Liver (tissue), 9 donors: ENCODE measurements around the gene CDC42BPB. TPM values are rescaled to one million over a fixed set of nuclear protein-coding genes. Genes with fewer than 3 reads are reported as not detected.

Experiments used
- DNase-seq: peaks from one replicate; pipeline ENCODE4 v3.0.0-alpha.2; 2017; ENCODE audit warnings: low spot score
- H3K27ac ChIP-seq, 2 donors: one replicate each; pipeline ENCODE4 v1.7.0; 2013; ENCODE audit warnings: inconsistent platforms in 2 of 2, low read length in 2 of 2, control low read depth in 1 of 2, low read depth in 1 of 2, mild to moderate bottlenecking in 1 of 2
- H3K27me3 ChIP-seq, 4 donors: one replicate each; pipeline versions ENCODE4 v1.6.1 to v1.7.0; 2013; ENCODE audit warnings: low read length in 3 of 4, inconsistent platforms in 1 of 4, mild to moderate bottlenecking in 1 of 4, moderate library complexity in 1 of 4; ENCODE audit not compliant: control insufficient read depth in 4 of 4, insufficient read depth in 4 of 4
- H3K36me3 ChIP-seq, 4 donors: one replicate each; pipeline versions ENCODE4 v1.6.1 to v1.7.0; 2013; ENCODE audit warnings: low read length in 3 of 4, mild to moderate bottlenecking in 3 of 4, low read depth in 1 of 4, moderate library complexity in 1 of 4; ENCODE audit not compliant: control insufficient read depth in 4 of 4, insufficient read depth in 3 of 4
- H3K4me1 ChIP-seq, 4 donors: one replicate each; pipeline versions ENCODE4 v1.6.1 to v1.7.0; 2013; ENCODE audit warnings: low read length in 3 of 4, mild to moderate bottlenecking in 3 of 4, moderate library complexity in 1 of 4; ENCODE audit not compliant: control insufficient read depth in 4 of 4, insufficient read depth in 4 of 4
- H3K4me3 ChIP-seq, 3 donors: one replicate each; pipeline versions ENCODE4 v1.6.1 to v1.7.0; 2013; ENCODE audit warnings: low read length in 3 of 3, control low read depth in 1 of 3, low read depth in 1 of 3, mild to moderate bottlenecking in 1 of 3
- H3K9ac ChIP-seq, 2 donors: one replicate each; pipeline ENCODE4 v1.7.0; 2013; ENCODE audit warnings: low read length in 2 of 2, mild to moderate bottlenecking in 2 of 2, moderate library complexity in 2 of 2, control low read depth in 1 of 2, low read depth in 1 of 2
- H3K9me3 ChIP-seq, 4 donors: one replicate each; pipeline versions ENCODE4 v1.6.1 to v1.7.0; 2013; ENCODE audit warnings: low read length in 3 of 4; ENCODE audit not compliant: control insufficient read depth in 4 of 4
- EGR1 ChIP-seq, 2 donors: IDR thresholded peaks; 2 replicates each; pipeline ENCODE4 v1.6.1; 2016 to 2018; ENCODE audit warnings: antibody characterized with exemption in 2 of 2, low read depth in 2 of 2
- FOXA1 ChIP-seq: IDR thresholded peaks from 2 replicates; pipeline ENCODE4 v1.6.1; 2016; ENCODE audit warnings: antibody characterized with exemption
- HNF4A ChIP-seq, 2 donors: conservative IDR thresholded peaks; 2 replicates each; pipeline ENCODE4 v1.6.1; 2016; ENCODE audit warnings: antibody characterized with exemption in 2 of 2, mild to moderate bottlenecking in 2 of 2
- HNF4G ChIP-seq: IDR thresholded peaks from 2 replicates; pipeline ENCODE4 v1.6.1; 2016; ENCODE audit warnings: antibody characterized with exemption
- JUND ChIP-seq, 2 donors: IDR thresholded peaks; 2 replicates each; pipeline ENCODE4 v1.6.1; 2016; ENCODE audit warnings: antibody characterized with exemption in 2 of 2
- NR2F2 ChIP-seq: IDR thresholded peaks from 2 replicates; pipeline ENCODE4 v1.6.1; 2016; ENCODE audit warnings: antibody characterized with exemption
- RXRA ChIP-seq, 2 donors: IDR thresholded peaks; 2 replicates each; pipeline ENCODE4 v1.6.1; 2017 to 2018; ENCODE audit warnings: antibody characterized with exemption in 2 of 2, mild to moderate bottlenecking in 1 of 2
- YY1 ChIP-seq: IDR thresholded peaks from 2 replicates; pipeline ENCODE4 v1.6.1; 2016; ENCODE audit warnings: antibody characterized with exemption, mild to moderate bottlenecking
- WGBS: extraction: QIAGEN DNeasy Blood & Tissue Kit; methylation state at CpG from one replicate; pipeline ENCODE4 v1.1.7; 2013; 5-methylcytosine and 5-hydroxymethylcytosine counted together
- polyA plus RNA-seq, 2 donors: library from polyadenylated mRNA; stranded (reverse) in 1 of 2; unstranded in 1 of 2; fragments of 200-250 nt in 1 of 2; fragments of >200 nt in 1 of 2; fragmentation: Nextera tagmentation in 1 of 2; extraction: Ambion mirVana in 1 of 2; gene quantifications; one replicate each; pipeline versions ENCODE4 v1.2.1 to v1.2.3, GENCODE V29; 2013 to 2015
- total RNA-seq, 2 donors: library from RNA; depleted of rRNA; stranded (reverse); fragments of >200 nt; gene quantifications; one replicate each; pipeline ENCODE4 v1.2.3, GENCODE V29; 2014
- TF ChIP-seq, protein P1 (sequence below): fragments of 150-350 bp; IDR thresholded peaks from 2 replicates; pipeline ENCODE4 v1.5.1; 2017; ENCODE audit warnings: improper control_type of control experiment, low read depth, low read length; ENCODE audit not compliant: missing input control
- TF ChIP-seq, protein P2 (sequence below): IDR thresholded peaks from 2 replicates; pipeline ENCODE4 v1.6.1; 2016; ENCODE audit warnings: antibody characterized with exemption
- donor health status: healthy.
- donor health status: healthy.
- donor health status: healthy.
- donor health status: healthy.
- donor health status: healthy.

Gene CDC42BPB
- total and polyA plus RNA-seq, 4 donors, result 4.1 to 78.7 (median 29.7) TPM

DNA sequence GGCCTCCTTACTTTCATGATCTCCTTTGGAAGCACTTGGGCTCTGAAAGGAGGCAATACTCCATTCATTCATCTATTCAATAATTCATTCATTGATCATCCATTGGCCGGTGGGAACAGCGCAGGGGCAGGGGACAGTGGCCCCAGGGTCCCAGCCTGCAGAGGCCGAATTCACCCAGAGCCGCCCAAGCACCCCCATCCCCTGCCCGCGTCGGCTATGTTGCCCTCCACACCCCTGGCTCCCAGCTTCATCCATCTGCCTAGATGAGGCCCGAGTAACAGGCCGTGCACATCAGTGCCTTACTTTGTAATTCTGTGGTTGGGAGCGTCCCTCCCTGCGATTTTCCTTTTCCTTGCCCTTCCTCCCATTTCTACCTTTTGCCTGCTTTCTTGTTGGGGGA is 131.7 kb downstream of the CDC42BPB start:
- H3K27ac ChIP-seq, result no peak overlapping the region
- WGBS, result 90% methylated on average over 11 of the region's 11 CpGs
- H3K9me3 ChIP-seq, result no peaks in the 10 kb centered on the region
- H3K9ac ChIP-seq, result no peak overlapping the region
- no peak overlapping the region for H3K4me3 ChIP-seq
- H3K4me1 ChIP-seq, result peaks cover 16 to 38% (median 27%) of the 10 kb centered on the region in 4 donors
- TF ChIP-seq RXRA (IDR thresholded peaks at IDR 0.05), result no peak
- no peak for TF ChIP-seq FOXA1
- no peak for TF ChIP-seq EGR1 (IDR thresholded peaks at IDR 0.05; ENCODE audit: low read depth in 2 of 2)
- TF ChIP-seq JUND (IDR thresholded peaks at IDR 0.05), result no peak
- TF ChIP-seq HNF4G, result no peak
- TF ChIP-seq, protein P1, sequence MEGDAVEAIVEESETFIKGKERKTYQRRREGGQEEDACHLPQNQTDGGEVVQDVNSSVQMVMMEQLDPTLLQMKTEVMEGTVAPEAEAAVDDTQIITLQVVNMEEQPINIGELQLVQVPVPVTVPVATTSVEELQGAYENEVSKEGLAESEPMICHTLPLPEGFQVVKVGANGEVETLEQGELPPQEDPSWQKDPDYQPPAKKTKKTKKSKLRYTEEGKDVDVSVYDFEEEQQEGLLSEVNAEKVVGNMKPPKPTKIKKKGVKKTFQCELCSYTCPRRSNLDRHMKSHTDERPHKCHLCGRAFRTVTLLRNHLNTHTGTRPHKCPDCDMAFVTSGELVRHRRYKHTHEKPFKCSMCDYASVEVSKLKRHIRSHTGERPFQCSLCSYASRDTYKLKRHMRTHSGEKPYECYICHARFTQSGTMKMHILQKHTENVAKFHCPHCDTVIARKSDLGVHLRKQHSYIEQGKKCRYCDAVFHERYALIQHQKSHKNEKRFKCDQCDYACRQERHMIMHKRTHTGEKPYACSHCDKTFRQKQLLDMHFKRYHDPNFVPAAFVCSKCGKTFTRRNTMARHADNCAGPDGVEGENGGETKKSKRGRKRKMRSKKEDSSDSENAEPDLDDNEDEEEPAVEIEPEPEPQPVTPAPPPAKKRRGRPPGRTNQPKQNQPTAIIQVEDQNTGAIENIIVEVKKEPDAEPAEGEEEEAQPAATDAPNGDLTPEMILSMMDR, result no peak
- no peak for TF ChIP-seq HNF4A (conservative IDR thresholded peaks at IDR 0.05)
- DNase-seq, result no peak
- H3K27me3 ChIP-seq, result peaks cover 0 to 2% (median 0%) of the 10 kb centered on the region in 4 donors
- H3K36me3 ChIP-seq, result no peaks in the 10 kb centered on the region

DNA sequence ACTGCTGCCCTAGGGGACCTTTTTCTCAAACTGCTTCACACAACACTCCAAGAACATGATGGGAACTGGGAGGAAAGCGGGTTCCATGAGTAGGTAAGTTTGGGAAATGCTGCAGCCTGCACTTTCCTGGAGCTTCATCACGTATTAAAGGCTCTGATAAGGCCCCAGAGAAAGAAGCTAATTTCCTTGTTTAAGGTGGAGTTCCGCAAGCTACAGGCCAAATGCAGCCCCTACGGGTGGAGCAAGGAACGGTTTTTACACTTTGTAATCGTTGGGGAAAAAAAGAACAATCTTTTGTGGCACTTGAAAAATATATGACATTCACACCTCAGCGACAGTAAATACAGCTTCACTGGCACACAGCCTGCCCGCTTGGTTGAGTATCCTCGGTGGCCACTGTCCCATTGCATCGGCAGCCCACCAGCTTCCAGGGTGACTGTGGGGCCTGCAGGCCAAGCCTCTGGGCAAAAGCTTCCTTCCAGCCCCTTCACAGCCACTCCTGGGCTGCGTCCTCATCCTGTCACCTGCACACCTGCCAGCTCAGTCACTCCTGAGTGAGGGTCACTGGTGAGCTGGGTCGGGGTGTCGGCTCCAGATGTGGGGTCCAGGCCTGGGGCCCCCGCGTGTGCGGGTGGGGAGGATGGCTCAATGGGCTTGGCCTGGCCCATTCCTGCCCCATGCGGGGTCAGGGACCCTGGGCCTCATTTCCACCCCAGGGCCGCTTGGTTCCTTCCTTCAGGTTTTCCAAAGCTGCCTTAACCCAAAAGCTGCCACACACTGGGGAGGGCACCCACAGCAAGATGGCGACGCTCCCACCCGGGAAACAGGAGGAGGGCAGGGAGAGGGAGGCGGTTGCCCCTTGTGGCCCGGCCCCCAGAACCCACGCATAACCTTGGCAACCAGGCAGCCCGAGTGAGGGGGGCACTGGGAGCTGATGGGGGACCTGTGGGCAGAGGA is 132.4 kb downstream of the CDC42BPB start:
- Histone ChIP-seq H3K27me3 (peaks cover 0 to 2% (median 0%) of the 10 kb centered on the region in 4 donors), H3K36me3 (no peaks in the 10 kb centered on the region), H3K9ac (no peak overlapping the region), H3K4me1 (peaks cover 16 to 38% (median 27%) of the 10 kb centered on the region in 4 donors), H3K9me3 (no peaks in the 10 kb centered on the region), H3K27ac (no peak overlapping the region), H3K4me3 (no peak overlapping the region)
- WGBS, result 90% methylated on average over 25 of the region's 25 CpGs
- DNase-seq, result no peak
- TF ChIP-seq, protein P1, result no peak
- TF ChIP-seq JUND (IDR thresholded peaks at IDR 0.05) (no peak), YY1 (no peak), HNF4G (no peak), FOXA1 (no peak), NR2F2 (no peak)
- TF ChIP-seq, protein P2, sequence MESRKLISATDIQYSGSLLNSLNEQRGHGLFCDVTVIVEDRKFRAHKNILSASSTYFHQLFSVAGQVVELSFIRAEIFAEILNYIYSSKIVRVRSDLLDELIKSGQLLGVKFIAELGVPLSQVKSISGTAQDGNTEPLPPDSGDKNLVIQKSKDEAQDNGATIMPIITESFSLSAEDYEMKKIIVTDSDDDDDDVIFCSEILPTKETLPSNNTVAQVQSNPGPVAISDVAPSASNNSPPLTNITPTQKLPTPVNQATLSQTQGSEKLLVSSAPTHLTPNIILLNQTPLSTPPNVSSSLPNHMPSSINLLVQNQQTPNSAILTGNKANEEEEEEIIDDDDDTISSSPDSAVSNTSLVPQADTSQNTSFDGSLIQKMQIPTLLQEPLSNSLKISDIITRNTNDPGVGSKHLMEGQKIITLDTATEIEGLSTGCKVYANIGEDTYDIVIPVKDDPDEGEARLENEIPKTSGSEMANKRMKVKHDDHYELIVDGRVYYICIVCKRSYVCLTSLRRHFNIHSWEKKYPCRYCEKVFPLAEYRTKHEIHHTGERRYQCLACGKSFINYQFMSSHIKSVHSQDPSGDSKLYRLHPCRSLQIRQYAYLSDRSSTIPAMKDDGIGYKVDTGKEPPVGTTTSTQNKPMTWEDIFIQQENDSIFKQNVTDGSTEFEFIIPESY, result no peak
